NCI-H1417 (cell line): ENCODE data around the gene NINJ2.
"Not testable (repeated sequence)": the region's sequence is repeated elsewhere in the genome, so short reads cannot be mapped to it uniquely, and the experiment has no call there.

Source experiments
- DNase-seq, 3 experiments: peaks; one replicate each; lab custom pipeline; 2025; lab: John Stamatoyannopoulos, UW

NINJ2 gene

DNA sequence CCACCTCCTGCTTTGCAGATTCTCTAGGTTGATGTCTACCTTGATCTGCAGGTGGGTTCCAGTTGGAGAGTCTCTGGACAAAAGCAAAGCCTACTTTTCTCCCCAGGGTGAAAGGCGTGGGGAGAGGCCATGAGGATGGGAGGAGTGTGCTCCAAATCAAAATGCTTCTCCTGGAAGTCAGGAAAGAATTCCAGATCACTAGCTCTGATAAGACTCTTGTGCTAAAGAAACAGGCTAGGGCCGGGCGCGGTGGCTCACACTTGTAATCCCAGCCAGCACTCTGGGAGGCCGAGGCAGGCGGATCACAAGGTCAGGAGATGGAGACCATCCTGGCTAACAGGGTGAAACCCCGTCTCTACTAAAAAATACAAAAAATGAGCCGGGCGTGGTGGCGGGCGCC is 21.9 kb downstream of the NINJ2 start:
- not testable (repeated sequence) for DNase-seq

DNA sequence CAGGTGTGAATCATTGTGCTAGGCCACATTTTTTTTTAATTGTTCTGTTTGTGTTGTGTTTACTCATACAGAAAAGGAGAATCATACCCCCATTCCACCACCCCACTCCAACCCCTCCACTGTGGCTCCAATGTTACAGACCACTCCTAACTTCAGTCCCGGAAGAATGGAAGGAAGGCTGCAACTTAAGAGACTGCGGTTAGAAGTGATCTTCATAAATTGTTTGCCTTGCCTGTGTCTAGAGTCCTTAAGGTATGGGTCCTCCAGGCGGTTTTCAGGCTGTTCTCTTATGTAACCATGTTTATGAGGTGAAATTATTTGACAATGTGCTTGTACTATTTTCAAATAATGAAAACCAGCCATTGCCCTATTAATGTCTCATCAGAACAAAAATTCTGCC is 22.5 kb downstream of the NINJ2 start:
- no peak for DNase-seq

DNA sequence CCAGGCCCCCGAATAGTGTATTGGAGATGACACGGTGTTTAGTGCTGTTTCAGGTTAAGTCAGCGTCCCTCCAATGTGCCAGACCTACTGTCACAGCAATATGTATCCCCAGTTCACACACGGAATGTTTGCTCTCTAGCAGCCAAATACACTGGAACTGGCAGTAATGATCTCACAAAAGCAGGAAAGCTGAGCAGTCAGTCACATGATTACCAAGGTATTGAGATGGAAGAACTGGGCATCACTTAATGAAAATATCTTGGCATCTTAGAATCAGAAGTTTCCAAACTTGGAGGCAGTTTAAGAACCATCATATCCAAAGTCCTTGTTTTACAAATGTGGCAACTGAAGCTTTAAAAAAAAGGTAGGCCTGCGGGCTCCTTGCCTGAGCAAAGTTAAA is 23.3 kb downstream of the NINJ2 start:
- DNase-seq: no peak

DNA sequence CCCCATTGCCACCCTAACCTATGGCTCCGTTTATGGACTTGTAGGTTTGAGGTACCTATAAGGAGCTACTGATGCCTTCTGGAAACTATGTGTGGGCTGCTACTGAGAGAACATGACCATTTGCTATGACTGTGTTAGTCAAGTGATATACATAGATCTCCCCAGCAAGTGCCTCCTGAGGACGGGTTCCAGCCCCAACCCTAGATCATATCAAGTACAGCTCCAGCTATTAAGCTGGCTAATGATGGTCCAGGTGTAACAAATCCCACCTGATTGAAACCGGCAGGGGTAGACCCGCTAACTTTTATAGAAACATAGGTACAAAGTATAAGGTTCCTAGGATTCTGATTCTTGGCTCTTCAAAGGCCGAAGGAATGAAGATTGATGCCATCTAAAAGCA is 23.7 kb downstream of the NINJ2 start:
- no peak for DNase-seq

DNA sequence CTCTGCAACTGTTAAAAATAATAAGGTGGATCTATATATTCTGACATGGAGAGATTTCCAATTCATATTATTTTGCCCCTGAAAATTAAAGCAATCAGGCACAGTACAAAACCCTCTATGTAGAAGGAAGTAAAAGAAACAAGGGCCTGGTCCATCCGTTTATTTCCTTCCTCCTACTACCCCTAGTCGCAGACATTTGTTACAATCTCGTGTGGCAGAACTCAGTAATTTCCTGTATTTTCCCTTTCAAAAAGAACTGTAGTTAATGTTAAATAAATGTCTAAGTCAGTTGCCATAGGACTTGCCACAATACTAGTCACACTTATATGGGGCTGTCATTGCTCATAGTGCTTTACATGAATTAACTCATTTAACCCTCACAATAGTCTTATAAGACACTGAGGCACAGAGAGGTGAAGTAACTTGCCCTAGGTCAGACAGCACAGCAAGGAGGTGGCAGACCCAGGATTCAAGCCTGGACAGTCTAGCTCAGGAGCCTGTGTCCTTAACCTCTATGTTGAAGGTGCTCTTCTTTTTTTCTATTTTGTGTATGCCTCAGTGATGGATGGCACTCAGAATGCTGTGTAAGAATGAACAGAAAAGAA is 24.2 kb downstream of the NINJ2 start:
- DNase-seq: no peak

DNA sequence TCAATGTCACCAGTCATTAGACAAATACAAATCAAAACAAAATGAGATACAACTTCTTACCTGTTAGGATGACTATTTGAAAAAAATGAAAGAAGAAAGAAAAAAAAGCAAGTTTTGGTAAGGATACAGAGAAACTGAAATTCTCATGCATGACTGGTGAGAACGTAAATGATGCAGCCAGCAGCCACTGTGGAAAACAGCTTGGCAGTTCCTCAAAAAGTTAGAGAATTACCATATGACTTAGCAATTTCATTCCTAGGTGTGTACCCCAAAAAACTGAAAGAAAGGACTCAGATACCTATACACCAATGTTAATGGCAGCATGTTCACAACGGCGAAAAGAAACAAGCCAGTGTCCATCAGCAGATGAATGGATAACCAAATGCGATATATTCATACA is 26.6 kb downstream of the NINJ2 start:
- DNase-seq: no peak

DNA sequence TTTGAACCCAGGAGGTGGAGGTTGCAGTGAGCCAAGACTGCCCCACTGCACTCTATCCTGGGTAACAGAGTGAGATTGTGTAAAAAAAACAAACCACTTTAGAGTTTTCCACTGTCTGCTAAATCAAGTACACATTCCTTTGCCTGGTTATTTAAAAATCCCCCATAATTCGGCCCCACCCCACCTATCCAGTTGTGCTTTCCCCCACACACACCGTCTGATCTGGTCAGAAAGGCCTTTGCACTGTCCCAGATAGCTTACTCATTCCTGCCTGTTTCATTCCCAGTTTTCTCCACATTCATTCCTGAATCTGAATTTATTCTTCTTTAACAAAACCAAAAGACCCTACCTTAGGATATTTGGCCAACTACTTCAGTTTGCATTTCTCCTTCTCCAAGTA is 29.5 kb downstream of the NINJ2 start:
- no peak for DNase-seq

DNA sequence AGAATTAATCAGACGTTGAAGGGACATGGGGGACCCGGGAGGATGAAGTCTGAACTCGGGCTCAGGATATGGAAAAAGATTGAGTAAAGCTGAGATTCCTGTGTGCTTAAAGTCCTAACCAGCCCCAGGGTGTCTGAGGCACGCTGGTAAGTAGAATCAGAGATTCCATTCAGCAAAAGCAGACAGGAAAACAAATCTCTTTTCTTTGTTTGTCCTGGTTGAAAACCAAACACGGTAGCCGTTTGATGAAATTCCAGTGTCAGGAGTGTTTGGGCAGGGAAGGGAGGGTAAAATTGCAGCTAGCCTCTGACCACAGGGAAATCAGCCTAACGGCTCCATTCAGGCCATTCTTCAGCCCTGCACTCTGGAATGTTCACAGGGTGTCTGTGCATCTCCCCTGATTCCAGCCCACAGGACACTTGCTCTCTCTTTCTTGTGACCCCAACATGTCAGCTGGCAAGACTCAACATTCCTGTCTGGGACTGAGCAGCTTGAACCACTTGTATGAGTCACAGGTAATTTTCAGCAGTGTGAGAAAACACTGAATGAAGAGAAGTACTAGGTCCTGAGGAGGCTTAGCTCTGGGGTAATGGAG is 31.0 kb downstream of the NINJ2 start:
- DNase-seq: peak in 1 of 3 experiments; percentile 38

DNA sequence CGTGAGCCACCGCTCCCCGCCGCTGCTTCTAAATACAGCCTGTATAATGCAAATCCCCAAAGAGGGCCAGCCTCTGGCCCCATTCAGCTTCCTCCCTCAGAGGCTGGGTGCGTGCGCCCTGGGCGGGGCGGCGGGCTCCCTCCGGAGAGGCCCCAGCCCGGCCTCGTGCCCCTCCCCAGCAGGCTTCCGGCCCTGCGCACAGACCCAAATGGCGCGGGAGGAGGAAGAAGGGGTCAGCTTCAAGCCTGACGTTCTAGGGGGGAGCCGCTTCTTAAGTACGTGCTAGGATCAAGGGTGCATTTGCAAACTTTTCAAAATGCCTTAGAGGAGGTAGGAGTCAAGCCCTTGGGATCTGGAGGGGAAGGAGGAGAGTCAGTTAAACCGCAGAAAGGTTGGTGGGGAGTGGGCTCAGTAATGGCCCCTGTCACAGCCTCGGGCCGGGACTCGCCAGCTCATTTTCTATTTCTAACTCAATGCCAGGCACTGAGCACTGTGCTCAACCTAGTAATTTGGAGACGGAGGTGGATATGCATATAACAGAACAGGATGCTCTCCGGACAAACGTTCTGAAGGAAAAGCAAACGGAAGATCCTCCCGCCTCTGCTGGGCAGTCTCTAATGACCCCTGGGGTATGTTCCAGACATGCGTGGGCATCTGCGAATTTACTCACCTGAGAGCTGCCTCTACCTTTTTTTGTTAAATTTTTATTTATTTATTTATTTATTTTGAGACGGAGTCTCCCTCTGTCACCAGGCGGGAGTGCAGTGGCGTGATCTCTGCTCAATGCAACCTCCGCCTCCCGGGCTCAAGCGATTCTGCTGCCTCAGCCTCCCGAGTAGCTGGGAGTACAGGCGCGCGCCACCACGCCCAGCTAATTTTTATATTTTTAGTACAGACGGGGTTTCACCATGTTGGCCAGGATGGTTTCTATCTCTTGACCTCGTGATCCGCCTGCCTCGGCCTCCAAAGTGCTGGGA is 32.3 kb downstream of the NINJ2 start:
- DNase-seq: no peak

DNA sequence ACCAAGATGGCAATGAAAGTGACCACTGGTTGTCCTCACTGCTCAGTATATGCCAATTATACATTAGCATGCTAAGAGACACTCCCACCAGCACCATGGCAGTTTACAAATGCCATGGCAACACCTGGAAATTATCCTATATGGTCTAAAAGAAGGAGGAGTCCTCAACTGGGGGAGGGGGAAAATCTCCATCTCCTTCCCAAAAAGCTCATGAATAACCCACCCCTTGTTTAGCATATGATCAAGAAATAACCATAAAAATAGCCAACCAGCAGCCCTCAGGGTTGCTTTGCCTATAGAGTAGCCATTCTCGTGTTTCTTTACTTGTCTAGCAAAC is 34.5 kb downstream of the NINJ2 start:
- DNase-seq: not testable (repeated sequence)

DNA sequence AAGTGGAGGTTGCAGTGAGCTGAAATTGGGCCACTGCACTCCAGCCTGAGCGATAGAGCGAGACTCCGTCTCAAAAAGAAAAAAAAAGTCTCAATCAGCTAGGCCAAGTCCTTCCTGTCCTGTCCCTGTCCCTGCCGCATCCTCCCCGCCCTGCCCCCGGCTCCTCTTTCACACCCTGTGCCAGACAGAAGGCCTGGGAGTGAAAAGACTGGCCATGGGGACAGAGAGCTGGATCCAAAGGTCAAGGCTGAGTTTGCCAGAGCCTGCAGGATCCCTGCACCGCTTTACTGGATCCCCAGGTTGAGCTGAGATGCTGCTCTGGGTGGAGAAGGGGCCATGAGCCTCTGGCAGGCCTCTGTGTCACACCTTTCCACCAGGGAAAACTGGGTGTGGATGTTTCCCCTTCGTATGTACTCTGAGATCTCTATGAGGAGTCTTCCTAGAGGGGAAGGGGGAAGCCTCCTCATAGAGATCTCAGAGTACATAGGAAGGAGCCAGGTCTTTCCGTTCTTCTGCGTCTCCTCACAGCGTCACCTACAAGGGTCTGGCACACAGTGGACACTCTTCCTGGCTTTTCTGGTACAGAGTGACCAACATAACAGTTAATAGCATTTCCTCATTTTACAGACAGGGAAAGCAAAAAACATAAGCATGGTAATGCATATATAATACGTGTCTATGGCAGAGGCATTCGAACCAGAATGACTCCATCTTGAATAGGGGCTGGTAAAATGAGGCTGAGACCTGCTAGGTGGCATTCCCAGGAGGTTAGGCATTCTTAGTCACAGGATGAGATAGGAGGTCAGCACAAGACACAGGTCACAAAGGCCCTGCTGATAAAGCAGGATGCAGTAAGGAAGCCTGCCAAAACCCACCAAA is 35.1 kb downstream of the NINJ2 start:
- DNase-seq: no peak

DNA sequence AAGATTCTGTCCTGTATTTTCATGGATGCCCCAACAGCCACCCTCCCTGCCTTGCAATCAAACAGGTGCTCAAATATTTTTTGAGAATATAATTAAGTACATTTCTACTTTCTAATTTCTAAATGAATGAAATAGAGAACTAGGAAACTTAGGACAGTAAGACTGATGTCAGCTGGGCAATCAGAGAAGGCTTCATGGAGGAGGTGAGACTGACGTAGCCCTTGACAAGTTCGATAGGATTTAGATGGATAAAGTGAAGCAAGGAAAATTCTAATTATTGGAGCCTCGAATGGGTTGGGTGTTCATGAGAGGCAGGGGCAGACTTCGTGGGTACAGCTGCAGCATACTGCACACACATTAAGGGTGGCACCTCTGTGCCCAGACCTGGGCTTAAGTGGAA is 36.0 kb downstream of the NINJ2 start:
- DNase-seq: no peak

DNA sequence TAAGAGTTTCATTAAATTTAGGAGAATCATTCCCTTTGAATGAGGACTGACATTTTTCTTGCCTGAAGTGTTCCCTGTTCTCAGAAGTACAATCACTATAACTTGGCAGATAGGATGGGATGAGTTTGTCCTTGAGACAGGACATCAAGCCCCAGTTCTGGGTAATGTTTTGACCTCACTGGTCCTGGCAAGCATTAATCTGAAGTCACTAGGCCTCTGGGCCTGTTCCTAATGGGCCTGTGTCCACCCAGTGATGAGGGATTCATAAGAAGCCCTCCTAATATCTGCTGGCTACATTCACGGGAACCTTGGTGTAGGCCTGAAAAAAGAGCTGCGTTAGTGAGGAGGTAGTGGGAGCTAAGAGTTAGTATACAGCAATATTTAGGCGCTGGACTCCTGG is 37.2 kb downstream of the NINJ2 start:
- no peak for DNase-seq

DNA sequence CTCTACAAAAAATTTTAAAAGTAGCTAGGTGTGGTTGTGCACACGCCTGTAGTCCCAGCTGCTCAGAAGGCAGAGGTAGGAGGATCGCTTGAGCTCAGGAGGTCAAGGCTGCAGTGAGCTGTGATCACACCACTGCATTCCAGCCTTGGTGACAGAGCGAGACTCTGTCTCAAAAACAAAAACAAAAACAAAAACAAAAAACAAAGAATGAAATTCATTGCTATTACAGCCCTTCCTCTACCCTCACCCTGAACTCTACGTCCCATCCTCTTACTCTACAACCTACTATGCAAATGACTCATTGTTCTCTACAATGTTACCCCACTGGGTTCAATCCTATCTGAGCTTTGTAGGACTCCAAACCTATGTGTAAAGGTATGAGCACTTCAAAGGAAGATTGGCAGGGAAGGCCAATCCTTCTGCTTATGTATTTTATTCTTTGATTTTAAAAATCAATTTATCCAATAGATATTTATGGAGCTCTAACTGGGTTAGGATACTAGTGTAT is 39.3 kb downstream of the NINJ2 start:
- no peak for DNase-seq

DNA sequence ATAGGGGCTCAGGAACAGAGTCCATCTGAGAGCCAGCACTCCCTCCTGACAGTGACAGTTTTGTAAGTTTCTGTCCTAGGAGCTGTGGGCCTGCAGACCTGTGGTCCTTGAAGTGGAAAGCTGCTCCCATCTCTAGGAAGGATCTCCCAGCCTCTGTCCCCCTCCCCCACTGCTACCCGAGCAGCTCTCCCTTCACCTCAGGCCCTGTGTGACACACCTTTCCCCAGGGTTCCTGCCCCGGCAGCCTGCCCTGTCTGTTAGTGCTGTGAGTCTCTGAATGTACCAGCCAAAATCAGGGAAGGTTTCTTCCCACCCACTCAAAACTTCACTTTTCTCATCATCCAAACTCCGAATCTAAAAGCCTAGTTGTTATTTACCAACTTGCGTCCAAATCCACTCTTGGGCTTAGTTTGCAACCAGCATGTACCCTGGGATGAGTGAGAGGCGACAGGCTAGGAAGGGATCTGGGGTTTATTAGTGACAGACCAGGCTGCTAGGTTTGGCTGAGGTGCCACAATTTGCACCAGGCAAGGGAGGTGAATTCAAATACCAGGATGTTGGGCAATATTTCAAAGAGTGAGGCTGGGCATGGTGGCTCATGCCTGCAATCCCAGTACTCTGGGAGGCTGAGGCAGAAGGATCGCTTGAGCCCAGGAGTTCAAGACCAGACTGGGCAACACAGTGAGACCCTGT is 39.9 kb downstream of the NINJ2 start:
- DNase-seq: no peak

DNA sequence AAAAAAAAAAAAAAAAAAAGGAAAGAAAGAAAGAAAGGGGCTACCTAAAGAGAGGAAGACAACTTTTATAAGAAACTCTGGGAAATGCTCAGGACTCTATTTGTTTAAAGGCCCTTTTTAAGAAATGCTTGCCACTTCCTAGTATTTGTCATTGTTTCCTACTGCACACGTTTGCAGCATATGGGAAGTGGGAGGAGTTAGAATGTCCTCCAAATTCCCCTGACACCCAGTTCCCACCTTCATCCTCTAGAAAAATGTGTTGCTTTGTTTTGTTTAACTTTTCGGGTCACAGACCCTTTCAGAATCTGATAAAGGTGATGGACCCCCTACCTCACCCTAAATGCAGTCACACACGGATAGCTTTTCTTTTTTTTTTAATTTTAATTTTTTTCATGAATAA is 40.8 kb downstream of the NINJ2 start:
- no peak for DNase-seq

DNA sequence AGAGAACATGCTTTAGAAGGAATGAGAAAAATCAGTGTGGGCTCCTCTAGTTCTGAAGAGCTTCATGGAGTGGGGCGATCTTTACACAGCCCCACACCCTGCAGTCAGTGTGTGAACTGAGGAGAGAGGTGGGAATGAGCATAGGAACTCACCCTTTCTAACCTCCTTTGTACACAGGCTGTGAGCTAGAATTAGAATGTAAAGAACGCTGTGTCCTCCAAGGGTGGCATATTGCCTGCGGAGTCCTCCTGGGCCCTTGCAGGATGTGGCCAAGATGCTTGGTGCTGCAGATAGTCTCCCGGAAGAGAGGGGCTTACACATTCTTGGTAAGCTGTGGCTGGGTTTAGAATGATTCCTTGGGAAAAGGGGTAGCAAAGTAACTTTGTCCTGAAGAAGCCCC is 43.9 kb downstream of the NINJ2 start:
- DNase-seq: no peak

DNA sequence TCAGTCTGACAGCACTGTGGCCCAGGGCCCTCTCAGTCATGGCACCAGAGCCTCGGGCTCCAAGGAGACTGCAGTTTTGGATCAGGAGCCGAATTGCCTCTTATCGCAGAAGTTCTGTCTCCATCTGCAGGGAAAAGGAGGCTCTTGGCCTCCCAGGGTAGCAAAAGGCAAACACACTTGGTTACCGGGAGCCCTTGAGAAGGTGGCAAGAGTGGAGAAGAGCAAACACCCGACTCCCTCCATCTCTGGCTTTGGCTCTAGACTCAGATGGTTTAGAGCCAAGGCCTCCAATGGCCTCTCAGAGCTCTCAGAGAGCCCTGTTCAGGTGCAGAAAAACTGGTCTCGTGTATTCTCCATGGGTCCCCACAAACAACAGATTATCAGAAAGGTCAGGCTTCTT is 44.6 kb downstream of the NINJ2 start:
- no peak for DNase-seq

DNA sequence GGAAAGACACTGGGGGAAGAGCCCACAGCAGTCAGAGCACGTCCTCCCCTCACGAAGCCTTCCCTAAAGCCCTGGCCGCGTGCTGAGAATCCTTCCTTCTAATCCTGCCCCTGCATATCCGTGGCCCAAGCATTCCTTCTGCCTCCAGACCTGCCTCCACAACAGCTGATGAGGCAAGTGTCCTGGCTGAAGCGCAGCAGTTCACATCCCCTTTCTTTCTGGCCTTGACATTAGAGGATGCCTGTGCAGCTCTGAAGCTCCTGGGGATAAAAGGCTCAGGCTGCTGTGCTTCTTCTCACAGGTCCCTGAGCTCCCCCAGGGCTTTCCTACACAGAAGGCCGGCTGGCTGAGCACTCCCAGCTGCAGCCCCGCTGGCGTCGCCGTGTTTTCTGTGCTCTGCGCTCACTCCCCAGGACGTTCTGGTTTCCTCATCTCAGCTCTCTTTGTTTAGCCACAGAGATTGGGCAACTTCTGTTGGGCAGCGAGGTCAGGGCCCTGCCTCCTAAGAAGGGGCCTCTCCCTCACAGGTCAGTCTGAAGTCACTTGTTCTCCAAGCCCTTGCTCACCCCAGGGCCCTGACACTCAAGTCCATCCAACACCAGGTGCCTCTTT is 45.8 kb downstream of the NINJ2 start:
- no peak for DNase-seq

DNA sequence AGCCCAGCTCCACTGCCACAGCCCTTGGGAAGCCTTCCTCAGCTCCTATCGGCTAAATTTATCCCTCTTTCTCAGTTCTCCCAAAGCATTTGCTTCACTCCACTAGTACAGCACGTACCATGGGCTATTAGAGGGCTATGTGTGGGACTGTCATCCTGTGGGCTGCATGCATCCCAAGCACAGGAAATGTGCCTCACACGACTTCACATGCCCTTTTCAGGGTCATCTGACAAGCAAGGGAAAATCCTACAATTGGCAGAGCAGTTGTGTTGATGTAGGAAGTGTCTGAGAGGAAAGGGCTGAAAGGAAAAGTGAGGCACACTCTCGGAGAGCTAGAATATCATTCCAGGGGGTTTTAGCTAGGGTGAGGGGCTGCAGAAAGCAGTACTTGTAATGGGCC is 47.6 kb downstream of the NINJ2 start:
- no peak for DNase-seq

DNA sequence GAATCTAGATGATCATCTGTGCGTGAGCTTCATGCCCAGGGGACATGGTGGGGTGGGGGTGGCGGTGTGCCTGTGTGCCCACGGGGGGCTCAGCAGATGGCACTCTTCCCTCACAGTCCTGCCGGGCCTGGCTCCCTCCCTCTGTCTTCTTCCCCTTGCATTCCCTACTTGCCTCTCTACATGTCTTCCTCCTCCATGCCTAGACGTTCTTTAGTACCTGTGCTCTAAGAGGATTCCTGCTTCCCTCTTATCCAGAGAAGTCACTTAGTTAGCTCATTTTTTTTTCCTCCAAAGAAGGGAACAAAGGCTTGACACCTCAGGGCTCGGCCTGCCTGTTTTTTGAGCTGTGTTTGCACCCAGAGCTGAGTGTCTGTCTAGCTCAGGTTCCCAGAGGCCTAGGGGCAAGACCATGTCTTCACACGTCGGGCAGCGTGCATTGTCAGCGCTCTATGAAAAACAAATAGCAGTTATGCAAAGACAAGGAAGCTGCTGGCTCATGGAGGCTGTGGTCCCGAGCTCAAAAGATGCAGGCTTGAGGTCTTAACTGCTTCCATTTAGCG is 48.8 kb downstream of the NINJ2 start:
- peak in 2 of 3 experiments; percentile 27 to 47 for DNase-seq
